ENCODE data around the gene ZNF8. TPM values are rescaled to one million over a fixed set of nuclear protein-coding genes. Genes with fewer than 3 reads are reported as not detected.

ZNF8 gene
- polyA plus RNA-seq, 2 of the 4 experiments (the other 2 are of a cell fraction) = 2.3 to 4.0 TPM

DNA sequence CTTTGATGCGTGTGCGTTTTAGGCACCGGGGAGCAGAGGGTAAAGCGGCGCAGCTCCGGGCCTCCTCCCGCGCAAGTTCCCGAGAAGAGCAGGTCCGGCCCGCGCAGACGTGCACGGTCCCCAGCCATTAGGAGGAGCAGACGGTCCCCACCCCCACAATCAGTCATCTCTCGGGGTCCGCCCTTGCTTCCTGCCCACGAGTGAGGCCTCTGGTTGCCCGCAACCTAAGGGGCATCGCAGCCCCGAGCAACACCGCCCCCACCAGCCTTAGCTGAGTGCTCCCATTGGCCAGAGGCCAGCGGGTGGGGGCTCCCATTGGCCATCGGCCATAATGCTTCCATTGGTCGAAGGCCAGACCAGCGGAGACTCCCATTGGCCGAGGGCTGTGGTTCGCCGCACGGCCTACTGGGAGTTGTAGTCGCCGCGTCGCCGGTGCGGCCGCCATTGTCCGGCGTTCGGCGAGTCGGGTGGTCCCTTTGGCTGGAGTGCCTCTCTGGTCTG, at the start of gene ZNF8 (continued):
- TF ChIP-seq CEBPB (IDR thresholded peaks at IDR 0.05) = no peak; a peak in 1 of 4 replicates
- no peak for TF ChIP-seq GATA3 (IDR thresholded peaks at IDR 0.05; ENCODE audit: borderline replicate concordance)
- no peak for TF ChIP-seq EHF (CRISPR knock-in tag; IDR thresholded peaks at IDR 0.05)
- TF ChIP-seq RCOR1 (IDR thresholded peaks at IDR 0.05; ENCODE audit: low read depth, low read length) = no peak
- TF ChIP-seq RFX5 (IDR thresholded peaks at IDR 0.05) = peak; percentile 85
- TF ChIP-seq CHD2 (IDR thresholded peaks at IDR 0.05; ENCODE audit: low read length, partially characterized antibody) = peak; percentile 55
- TF ChIP-seq, protein P1, sequence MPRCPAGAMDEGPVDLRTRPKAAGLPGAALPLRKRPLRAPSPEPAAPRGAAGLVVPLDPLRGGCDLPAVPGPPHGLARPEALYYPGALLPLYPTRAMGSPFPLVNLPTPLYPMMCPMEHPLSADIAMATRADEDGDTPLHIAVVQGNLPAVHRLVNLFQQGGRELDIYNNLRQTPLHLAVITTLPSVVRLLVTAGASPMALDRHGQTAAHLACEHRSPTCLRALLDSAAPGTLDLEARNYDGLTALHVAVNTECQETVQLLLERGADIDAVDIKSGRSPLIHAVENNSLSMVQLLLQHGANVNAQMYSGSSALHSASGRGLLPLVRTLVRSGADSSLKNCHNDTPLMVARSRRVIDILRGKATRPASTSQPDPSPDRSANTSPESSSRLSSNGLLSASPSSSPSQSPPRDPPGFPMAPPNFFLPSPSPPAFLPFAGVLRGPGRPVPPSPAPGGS (IDR thresholded peaks at IDR 0.05) = peak; percentile 46; the same call in 1 of the 3 replicates
- TF ChIP-seq, protein P2, sequence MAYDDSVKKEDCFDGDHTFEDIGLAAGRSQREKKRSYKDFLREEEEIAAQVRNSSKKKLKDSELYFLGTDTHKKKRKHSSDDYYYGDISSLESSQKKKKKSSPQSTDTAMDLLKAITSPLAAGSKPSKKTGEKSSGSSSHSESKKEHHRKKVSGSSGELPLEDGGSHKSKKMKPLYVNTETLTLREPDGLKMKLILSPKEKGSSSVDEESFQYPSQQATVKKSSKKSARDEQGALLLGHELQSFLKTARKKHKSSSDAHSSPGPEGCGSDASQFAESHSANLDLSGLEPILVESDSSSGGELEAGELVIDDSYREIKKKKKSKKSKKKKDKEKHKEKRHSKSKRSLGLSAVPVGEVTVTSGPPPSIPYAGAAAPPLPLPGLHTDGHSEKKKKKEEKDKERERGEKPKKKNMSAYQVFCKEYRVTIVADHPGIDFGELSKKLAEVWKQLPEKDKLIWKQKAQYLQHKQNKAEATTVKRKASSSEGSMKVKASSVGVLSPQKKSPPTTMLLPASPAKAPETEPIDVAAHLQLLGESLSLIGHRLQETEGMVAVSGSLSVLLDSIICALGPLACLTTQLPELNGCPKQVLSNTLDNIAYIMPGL (CRISPR knock-in tag; IDR thresholded peaks at IDR 0.05; ENCODE audit: borderline replicate concordance) = no peak
- TF ChIP-seq ZC3H11A (IDR thresholded peaks at IDR 0.05) = no peak
- TF ChIP-seq, protein P3, sequence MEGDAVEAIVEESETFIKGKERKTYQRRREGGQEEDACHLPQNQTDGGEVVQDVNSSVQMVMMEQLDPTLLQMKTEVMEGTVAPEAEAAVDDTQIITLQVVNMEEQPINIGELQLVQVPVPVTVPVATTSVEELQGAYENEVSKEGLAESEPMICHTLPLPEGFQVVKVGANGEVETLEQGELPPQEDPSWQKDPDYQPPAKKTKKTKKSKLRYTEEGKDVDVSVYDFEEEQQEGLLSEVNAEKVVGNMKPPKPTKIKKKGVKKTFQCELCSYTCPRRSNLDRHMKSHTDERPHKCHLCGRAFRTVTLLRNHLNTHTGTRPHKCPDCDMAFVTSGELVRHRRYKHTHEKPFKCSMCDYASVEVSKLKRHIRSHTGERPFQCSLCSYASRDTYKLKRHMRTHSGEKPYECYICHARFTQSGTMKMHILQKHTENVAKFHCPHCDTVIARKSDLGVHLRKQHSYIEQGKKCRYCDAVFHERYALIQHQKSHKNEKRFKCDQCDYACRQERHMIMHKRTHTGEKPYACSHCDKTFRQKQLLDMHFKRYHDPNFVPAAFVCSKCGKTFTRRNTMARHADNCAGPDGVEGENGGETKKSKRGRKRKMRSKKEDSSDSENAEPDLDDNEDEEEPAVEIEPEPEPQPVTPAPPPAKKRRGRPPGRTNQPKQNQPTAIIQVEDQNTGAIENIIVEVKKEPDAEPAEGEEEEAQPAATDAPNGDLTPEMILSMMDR (IDR thresholded peaks at IDR 0.05) = no peak
- TF ChIP-seq, protein P4, sequence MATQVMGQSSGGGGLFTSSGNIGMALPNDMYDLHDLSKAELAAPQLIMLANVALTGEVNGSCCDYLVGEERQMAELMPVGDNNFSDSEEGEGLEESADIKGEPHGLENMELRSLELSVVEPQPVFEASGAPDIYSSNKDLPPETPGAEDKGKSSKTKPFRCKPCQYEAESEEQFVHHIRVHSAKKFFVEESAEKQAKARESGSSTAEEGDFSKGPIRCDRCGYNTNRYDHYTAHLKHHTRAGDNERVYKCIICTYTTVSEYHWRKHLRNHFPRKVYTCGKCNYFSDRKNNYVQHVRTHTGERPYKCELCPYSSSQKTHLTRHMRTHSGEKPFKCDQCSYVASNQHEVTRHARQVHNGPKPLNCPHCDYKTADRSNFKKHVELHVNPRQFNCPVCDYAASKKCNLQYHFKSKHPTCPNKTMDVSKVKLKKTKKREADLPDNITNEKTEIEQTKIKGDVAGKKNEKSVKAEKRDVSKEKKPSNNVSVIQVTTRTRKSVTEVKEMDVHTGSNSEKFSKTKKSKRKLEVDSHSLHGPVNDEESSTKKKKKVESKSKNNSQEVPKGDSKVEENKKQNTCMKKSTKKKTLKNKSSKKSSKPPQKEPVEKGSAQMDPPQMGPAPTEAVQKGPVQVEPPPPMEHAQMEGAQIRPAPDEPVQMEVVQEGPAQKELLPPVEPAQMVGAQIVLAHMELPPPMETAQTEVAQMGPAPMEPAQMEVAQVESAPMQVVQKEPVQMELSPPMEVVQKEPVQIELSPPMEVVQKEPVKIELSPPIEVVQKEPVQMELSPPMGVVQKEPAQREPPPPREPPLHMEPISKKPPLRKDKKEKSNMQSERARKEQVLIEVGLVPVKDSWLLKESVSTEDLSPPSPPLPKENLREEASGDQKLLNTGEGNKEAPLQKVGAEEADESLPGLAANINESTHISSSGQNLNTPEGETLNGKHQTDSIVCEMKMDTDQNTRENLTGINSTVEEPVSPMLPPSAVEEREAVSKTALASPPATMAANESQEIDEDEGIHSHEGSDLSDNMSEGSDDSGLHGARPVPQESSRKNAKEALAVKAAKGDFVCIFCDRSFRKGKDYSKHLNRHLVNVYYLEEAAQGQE (IDR thresholded peaks at IDR 0.05) = peak; percentile 41
- no peak for TF ChIP-seq EHMT2 (IDR thresholded peaks at IDR 0.05; ENCODE audit: low read depth)
- no peak for TF ChIP-seq CHD4 (IDR thresholded peaks at IDR 0.05; ENCODE audit: borderline replicate concordance)
- peak; percentile 76 to 82; a peak in 3 of 5 replicates for TF ChIP-seq JUN (IDR thresholded peaks at IDR 0.05)
- no peak for TF ChIP-seq KDM1A (IDR thresholded peaks at IDR 0.05; ENCODE audit: low read depth)
- TF ChIP-seq, protein P5, sequence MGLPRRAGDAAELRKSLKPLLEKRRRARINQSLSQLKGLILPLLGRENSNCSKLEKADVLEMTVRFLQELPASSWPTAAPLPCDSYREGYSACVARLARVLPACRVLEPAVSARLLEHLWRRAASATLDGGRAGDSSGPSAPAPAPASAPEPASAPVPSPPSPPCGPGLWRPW (IDR thresholded peaks at IDR 0.05) = no peak
- TF ChIP-seq FOSL2 (IDR thresholded peaks at IDR 0.05) = no peak
- TF ChIP-seq FOSL2 (CRISPR knock-in tag; IDR thresholded peaks at IDR 0.05) = 0 out of 2 replicates have a peak, but pooled peaks have one; percentile 41

DNA sequence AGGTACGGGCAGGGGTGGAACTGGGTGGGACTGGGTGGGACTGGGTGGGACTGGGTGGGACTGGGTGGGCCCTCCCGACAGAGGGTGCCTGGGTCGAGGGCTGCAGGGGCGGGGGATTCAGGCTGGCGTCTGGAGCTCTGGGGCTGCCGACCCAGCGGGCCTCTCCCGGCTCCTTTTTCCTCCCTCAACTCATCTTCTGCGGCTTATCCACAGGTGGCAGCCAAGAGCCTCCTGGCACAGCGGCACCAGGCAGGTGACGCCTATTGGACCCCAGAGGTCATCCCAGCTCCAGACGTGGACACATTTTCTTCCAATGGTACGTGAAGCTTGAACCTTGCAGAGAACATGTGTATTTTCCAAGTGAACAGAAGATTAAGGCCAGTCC, 49.5 kb upstream of the ZNF8 start:
- Histone ChIP-seq H3K4me3 (peak overlapping the region; percentile 83), H3K27ac (peak overlapping the region; percentile 79 to 83), H3K4me2 (peak overlapping the region; percentile 83), H3K9me3 (peaks cover 96% of the 10 kb centered on the region), H3K4me1 (no peaks in the 10 kb centered on the region)
- FAIRE-seq (no peak), ATAC-seq (peak in 1 of 2 experiments; percentile 56; a peak in 5 of 6 replicates), DNase-seq (ENCODE audit: low read depth in 1 of 2, low spot score in 1 of 2) (peak; percentile 32 to 56)
- ChIA-PET CTCF (interaction anchor here (1.0 kb wide), 1 partner anchor 39 kb away, joined by 3 read pairs; no protein-coding TSS in a partner anchor), POLR2A (interaction anchor here (0.5 to 1.5 kb wide), 5 partner anchors 46 to 134 kb away, joined by 3 to 9 read pairs (median 4); partner anchors contain the start of genes ZNF274, ZNF497 and ZNF8)
- 43% methylated on average over 11 of the region's 13 CpGs for WGBS (ENCODE audit: missing lambda C conversion rate)
- TF ChIP-seq TP53 (CRISPR knock-in tag; IDR thresholded peaks at IDR 0.05) = no peak
- TF ChIP-seq HOXA7 (CRISPR knock-in tag; IDR thresholded peaks at IDR 0.05) = no peak
- TF ChIP-seq, protein P6, sequence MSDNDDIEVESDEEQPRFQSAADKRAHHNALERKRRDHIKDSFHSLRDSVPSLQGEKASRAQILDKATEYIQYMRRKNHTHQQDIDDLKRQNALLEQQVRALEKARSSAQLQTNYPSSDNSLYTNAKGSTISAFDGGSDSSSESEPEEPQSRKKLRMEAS (IDR thresholded peaks at IDR 0.05) = no peak
- TF ChIP-seq GATA3 (IDR thresholded peaks at IDR 0.05; ENCODE audit: borderline replicate concordance) = no peak
- no peak for TF ChIP-seq TFCP2L1 (CRISPR knock-in tag; IDR thresholded peaks at IDR 0.05)
- TF ChIP-seq CHD2 (IDR thresholded peaks at IDR 0.05; ENCODE audit: low read length, partially characterized antibody) = no peak
- TF ChIP-seq NFE2L2 (conservative IDR thresholded peaks at IDR 0.05; ENCODE audit: low read length) = no peak
- TF ChIP-seq, protein P3 (IDR thresholded peaks at IDR 0.05) = no peak
- no peak for TF ChIP-seq ZC3H11A (IDR thresholded peaks at IDR 0.05)
- TF ChIP-seq, protein P7, sequence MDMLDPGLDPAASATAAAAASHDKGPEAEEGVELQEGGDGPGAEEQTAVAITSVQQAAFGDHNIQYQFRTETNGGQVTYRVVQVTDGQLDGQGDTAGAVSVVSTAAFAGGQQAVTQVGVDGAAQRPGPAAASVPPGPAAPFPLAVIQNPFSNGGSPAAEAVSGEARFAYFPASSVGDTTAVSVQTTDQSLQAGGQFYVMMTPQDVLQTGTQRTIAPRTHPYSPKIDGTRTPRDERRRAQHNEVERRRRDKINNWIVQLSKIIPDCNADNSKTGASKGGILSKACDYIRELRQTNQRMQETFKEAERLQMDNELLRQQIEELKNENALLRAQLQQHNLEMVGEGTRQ (IDR thresholded peaks at IDR 0.05) = no peak
- no peak for TF ChIP-seq POLR2A (IDR thresholded peaks at IDR 0.05; ENCODE audit: low read length)
- TF ChIP-seq RCOR1 (IDR thresholded peaks at IDR 0.05; ENCODE audit: low read depth, low read length) = no peak
